A549 (cell line): Measurements from ENCODE around the gene RBM4B.

ENCODE experiments used
- BCL3 ChIP-seq: fragments of >200 bp; sonication (Bioruptor Twin); formaldehyde crosslinking; IDR thresholded peaks from 3 replicates; pipeline ENCODE4 v1.6.1; 2016
- EP300 ChIP-seq, 2 experiments: fragments of >200 bp; sonication (Bioruptor Twin); formaldehyde crosslinking; IDR thresholded peaks; 2 replicates in 1 of 2; 3 replicates in 1 of 2; pipeline ENCODE4 v1.6.1; 2016 to 2017
- MAFK ChIP-seq: fragments of 450-650 bp; IDR thresholded peaks from 2 replicates; pipeline ENCODE4 v1.6.1; 2014; ENCODE audit not compliant: partially characterized antibody
- MAZ ChIP-seq: fragments of 150-350 bp; IDR thresholded peaks from 2 replicates; pipeline ENCODE4 v1.6.1; 2014; ENCODE audit warnings: antibody characterized with exemption, low read depth, low read length, borderline replicate concordance
- PHF8 ChIP-seq: fragments of 200-600 bp; sonication (generic); IDR thresholded peaks from 2 replicates; pipeline ENCODE4 v1.6.1; 2016; ENCODE audit warnings: low read depth, mild to moderate bottlenecking, antibody characterized with exemption, moderate library complexity, borderline replicate concordance
- POLR2A ChIP-seq: IDR thresholded peaks from 2 replicates; pipeline ENCODE4 v1.6.1; 2012; ENCODE audit warnings: mild to moderate bottlenecking, low read length
- POLR2AphosphoS2 ChIP-seq: conservative IDR thresholded peaks from 2 replicates; pipeline ENCODE4 v1.6.1; 2012; ENCODE audit warnings: low read length, improper control_type of control experiment, inconsistent platforms
- RAD21 ChIP-seq, 2 experiments: fragments of >200 bp in 1 of 2; sonication (Bioruptor Twin) in 1 of 2; formaldehyde crosslinking in 1 of 2; IDR thresholded peaks in 1 of 2; conservative IDR thresholded peaks in 1 of 2; 2 replicates in 1 of 2; 3 replicates in 1 of 2; pipeline ENCODE4 v1.6.1; 2012 to 2018; ENCODE audit warnings: inconsistent platforms in 1 of 2
- TF ChIP-seq, protein P1 (sequence below): fragments of >200 bp; sonication (Bioruptor Twin); formaldehyde crosslinking; IDR thresholded peaks from 3 replicates; pipeline ENCODE4 v1.5.1; 2016

DNA sequence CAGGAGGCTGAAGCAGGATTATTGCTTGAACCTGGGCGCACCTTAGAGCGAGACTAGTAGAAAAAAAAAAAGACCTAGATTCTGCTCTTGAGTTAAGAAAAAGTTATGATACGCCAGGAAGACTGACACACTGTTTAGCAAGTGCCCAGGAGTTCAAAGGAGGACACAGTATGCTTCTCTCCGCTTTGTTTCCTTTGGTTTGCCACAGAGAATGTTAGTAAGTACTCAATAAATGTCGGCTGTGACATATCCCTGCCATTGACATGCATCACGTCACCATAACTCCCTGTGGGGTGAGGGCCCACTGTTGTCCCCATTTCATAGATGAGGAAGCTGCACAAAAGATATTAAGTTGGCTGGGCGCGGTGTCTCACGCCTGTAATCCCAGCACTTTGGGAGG is 44.3 kb upstream of the RBM4B start:
- no peak for TF ChIP-seq RAD21 (conservative IDR thresholded peaks at IDR 0.05 in 1 of 2, IDR thresholded peaks at IDR 0.05 in 1 of 2)
- TF ChIP-seq MAZ = no peak
- TF ChIP-seq, protein P1, sequence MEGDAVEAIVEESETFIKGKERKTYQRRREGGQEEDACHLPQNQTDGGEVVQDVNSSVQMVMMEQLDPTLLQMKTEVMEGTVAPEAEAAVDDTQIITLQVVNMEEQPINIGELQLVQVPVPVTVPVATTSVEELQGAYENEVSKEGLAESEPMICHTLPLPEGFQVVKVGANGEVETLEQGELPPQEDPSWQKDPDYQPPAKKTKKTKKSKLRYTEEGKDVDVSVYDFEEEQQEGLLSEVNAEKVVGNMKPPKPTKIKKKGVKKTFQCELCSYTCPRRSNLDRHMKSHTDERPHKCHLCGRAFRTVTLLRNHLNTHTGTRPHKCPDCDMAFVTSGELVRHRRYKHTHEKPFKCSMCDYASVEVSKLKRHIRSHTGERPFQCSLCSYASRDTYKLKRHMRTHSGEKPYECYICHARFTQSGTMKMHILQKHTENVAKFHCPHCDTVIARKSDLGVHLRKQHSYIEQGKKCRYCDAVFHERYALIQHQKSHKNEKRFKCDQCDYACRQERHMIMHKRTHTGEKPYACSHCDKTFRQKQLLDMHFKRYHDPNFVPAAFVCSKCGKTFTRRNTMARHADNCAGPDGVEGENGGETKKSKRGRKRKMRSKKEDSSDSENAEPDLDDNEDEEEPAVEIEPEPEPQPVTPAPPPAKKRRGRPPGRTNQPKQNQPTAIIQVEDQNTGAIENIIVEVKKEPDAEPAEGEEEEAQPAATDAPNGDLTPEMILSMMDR = no peak
- TF ChIP-seq BCL3 = no peak
- TF ChIP-seq POLR2A = no peak
- no peak for TF ChIP-seq PHF8
- no peak for TF ChIP-seq POLR2AphosphoS2
- TF ChIP-seq EP300 (IDR thresholded peaks at IDR 0.05) = no peak
- no peak for TF ChIP-seq MAFK
